Left lung (tissue), 10 donors: ENCODE results near the gene PIGQ. TPM values are rescaled to one million over a fixed set of nuclear protein-coding genes. Genes with fewer than 3 reads are reported as not detected.

ENCODE experiments used
- ATAC-seq: fragments of 200-7000 bp; cut with Tn5 transposase; one replicate; pipeline ENCODE4 v1.9.1; 2020; ENCODE audit warnings: moderate library complexity
- DNase-seq, 4 donors: peaks; one replicate each; pipeline ENCODE4 v3.0.0-alpha.2; 2013 to 2020
- H3K27ac ChIP-seq, 2 donors: fragments of 200-600 bp; sonication (generic) in 1 of 2; one replicate each; pipeline versions ENCODE4 v1.5.0 to v1.8.0; 2020 to 2021
- H3K27me3 ChIP-seq, 2 donors: fragments of 200-600 bp; sonication (generic) in 1 of 2; one replicate each; pipeline versions ENCODE4 v1.5.0 to v1.8.0; 2020 to 2021
- H3K36me3 ChIP-seq, 2 donors: fragments of 200-600 bp; sonication (generic) in 1 of 2; one replicate each; pipeline versions ENCODE4 v1.5.0 to v1.8.0; 2020 to 2021
- H3K4me1 ChIP-seq, 2 donors: fragments of 200-600 bp; one replicate each; pipeline ENCODE4 v1.8.0; 2021
- H3K4me3 ChIP-seq, 2 donors: fragments of 200-600 bp; sonication (generic) in 1 of 2; one replicate each; pipeline versions ENCODE4 v1.5.0 to v1.8.0; 2020 to 2021; ENCODE audit warnings: mild to moderate bottlenecking in 1 of 2
- H3K9me3 ChIP-seq, 2 donors: fragments of 200-600 bp; sonication (generic) in 1 of 2; one replicate each; pipeline versions ENCODE4 v1.5.0 to v1.8.0; 2020 to 2021
- CTCF ChIP-seq, 2 donors: fragments of 200-600 bp; sonication (generic) in 1 of 2; IDR thresholded peaks; one replicate each; pipeline versions ENCODE4 v1.5.0 to v1.8.0; 2021; ENCODE audit warnings: antibody characterized with exemption in 2 of 2
- intact Hi-C, 2 donors: fragments of 100-400 bp; cut with DNase I; formaldehyde crosslinking; loops; one replicate each; pipeline versions ENCODE4 v1.11.2 to v1.14.2; 2022
- polyA plus RNA-seq, 6 donors: library from polyadenylated mRNA; unstranded; fragments of 120-200 nt; gene quantifications; one replicate each; pipeline ENCODE4 v1.2.1, GENCODE V29; 2013; ENCODE audit not compliant: insufficient read length in 6 of 6
- total RNA-seq, 2 donors: library from RNA; stranded (reverse); fragmentation: NEBNext Ultra II Directional; extraction: Animal tissue kit (Norgen Biotek cat#: 25700); gene quantifications; one replicate each; pipeline ENCODE4 v1.2.1, GENCODE V29; 2021
- donor health status: DM: no; HTN: yes; CAD: no.
- donor health status: DM: no; HTN: no; CAD: no.

Gene PIGQ
- total and polyA plus RNA-seq, 8 donors: 32.9 to 68.5 (median 39.0) TPM

- Histone ChIP-seq H3K27me3 (no peaks in the 10 kb centered on the region), H3K36me3 (peaks cover 0 to 11% of the 10 kb centered on the region in 2 donors), H3K4me1 (peaks cover 21 to 47% of the 10 kb centered on the region in 2 donors), H3K4me3 (peak overlapping the region; percentile 61 to 88), H3K27ac (peak overlapping the region; percentile 26 to 83), H3K9me3 (no peaks in the 10 kb centered on the region)
- no peak for TF ChIP-seq CTCF (IDR thresholded peaks at IDR 0.05)
- DNase-seq: no peak
- no peak for ATAC-seq
- intact Hi-C loops: no loop called here
Observed at GRCh38 chr16:529012-529575, 40.7 kb upstream of the PIGQ start.

DNA sequence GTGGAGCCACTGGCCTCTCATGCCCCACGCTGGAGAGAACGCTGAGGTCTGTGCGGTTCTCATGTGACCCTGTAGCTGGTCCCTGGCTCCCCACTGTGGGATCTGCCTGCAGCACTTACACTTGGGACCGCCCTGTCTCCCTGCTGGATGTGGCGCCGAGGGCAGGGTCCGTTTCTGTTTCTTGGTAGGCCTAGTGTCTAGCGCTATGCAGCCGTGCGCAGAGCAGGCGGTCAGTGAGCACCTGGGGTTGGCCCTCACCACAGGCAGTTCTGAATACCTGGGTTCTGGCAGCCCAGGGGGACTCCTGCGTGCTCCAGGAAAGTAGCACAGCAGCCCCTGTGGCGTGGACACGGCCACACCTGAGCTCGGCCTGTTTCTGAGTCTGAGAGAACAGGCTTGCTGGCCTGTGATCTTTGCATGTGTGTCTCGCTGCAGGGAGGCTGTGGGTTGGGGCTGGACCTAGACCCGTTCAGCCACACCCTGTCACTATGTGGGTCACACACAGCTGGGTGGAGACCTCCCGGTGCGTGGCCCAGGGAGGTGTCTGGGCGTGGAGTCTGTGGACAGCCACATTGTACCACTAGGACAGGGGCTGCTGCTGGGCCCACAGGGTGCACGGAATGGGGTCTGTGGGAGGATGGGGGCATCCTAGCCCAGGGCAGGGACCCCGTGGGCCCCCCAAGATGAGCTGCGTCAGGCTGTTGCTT is 39.5 kb upstream of the PIGQ start:
- no peaks in the 10 kb centered on the region for H3K27me3 ChIP-seq
- DNase-seq: no peak
- ATAC-seq: no peak
- no peak overlapping the region for H3K27ac ChIP-seq
- peaks cover 21 to 44% of the 10 kb centered on the region in 2 donors for H3K4me1 ChIP-seq
- peaks cover 0 to 23% of the 10 kb centered on the region in 2 donors for H3K36me3 ChIP-seq
- intact Hi-C loops: no loop called here
- no peak overlapping the region for H3K4me3 ChIP-seq
- no peak for TF ChIP-seq CTCF (IDR thresholded peaks at IDR 0.05)
- H3K9me3 ChIP-seq: no peaks in the 10 kb centered on the region

DNA sequence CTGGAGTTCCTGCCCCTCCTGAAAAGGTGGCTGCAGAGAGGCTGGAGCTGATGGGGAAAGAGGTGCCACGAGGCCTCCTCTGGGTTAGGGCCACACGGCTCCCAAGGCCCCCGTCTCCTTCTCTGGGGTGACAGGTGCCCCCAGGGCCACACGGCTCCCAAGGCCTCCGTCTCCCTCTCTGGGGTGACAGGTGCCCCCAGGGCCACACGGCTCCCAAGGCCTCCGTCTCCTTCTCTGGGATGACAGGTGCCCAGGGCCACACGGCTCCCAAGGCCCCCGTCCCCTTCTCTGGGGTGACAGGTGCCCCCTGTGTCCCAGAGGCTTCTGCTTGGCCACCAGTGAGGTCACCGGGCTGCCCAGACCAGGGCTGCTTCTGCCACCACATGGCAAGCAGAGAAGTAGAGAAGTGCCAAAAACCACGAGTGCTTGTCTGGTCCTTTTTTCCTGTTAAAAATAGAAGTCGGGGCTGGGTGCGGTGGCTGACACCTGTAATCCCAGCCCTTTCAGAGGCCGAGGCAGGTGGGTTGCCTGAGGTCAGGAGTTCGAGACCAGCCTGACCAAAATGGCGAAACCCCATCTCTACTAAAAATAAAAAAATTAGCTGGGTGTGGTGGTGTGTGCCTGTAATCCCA is 38.2 kb upstream of the PIGQ start:
- DNase-seq (no peak), ATAC-seq (no peak)
- Histone ChIP-seq H3K27me3 (no peaks in the 10 kb centered on the region), H3K36me3 (peaks cover 0 to 33% of the 10 kb centered on the region in 2 donors), H3K4me1 (peaks cover 11 to 36% of the 10 kb centered on the region in 2 donors), H3K27ac (no peak overlapping the region), H3K9me3 (no peaks in the 10 kb centered on the region), H3K4me3 (no peak overlapping the region)
- intact Hi-C loops: no loop called here
- no peak for TF ChIP-seq CTCF (IDR thresholded peaks at IDR 0.05)

- ATAC-seq (no peak), DNase-seq (no peak)
- Histone ChIP-seq H3K27ac (no peak overlapping the region), H3K4me3 (no peak overlapping the region), H3K9me3 (no peaks in the 10 kb centered on the region), H3K36me3 (peaks cover 0 to 53% of the 10 kb centered on the region in 2 donors), H3K27me3 (no peaks in the 10 kb centered on the region), H3K4me1 (peaks cover 11 to 28% of the 10 kb centered on the region in 2 donors)
- no peak for TF ChIP-seq CTCF (IDR thresholded peaks at IDR 0.05)
- intact Hi-C loops: no loop called here
Observed at GRCh38 chr16:533391-534123, 36.2 kb upstream of the PIGQ start.

- H3K4me3 ChIP-seq: no peak overlapping the region
- H3K27me3 ChIP-seq: no peaks in the 10 kb centered on the region
- DNase-seq: no peak
- intact Hi-C loops: no loop called here
- no peak for ATAC-seq
- no peak for TF ChIP-seq CTCF (IDR thresholded peaks at IDR 0.05)
- peaks cover 6 to 23% of the 10 kb centered on the region in 2 donors for H3K4me1 ChIP-seq
- H3K9me3 ChIP-seq: no peaks in the 10 kb centered on the region
- H3K27ac ChIP-seq: no peak overlapping the region
- H3K36me3 ChIP-seq: peaks cover 0 to 56% of the 10 kb centered on the region in 2 donors
Observed at GRCh38 chr16:534135-534534, 35.6 kb upstream of the PIGQ start.
